ENCODE data around the gene RAPGEF5. TPM values are rescaled to one million over a fixed set of nuclear protein-coding genes. Genes with fewer than 3 reads are reported as not detected.

The RAPGEF5 gene
- total RNA-seq, 1 experiment from 2014 or later = 13.3 TPM

- H3K79me2 ChIP-seq (ENCODE audit: insufficient read depth, low read length) = peaks cover 17% of the 10 kb centered on the region; the same call in 1 of the 2 replicates
- H3K9me3 Mint-ChIP-seq = peaks cover 6 to 10% of the 10 kb centered on the region in 2 experiments; a peak in 4 of 5 replicates
- no peak overlapping the region for H3K4me3 Mint-ChIP-seq
- no peak overlapping the region for H3K18ac ChIP-seq (ENCODE audit: insufficient read length, low read depth, low read length)
- H2AK5ac ChIP-seq (ENCODE audit: insufficient read length, low read length) = no peak overlapping the region
- H2BK12ac ChIP-seq (ENCODE audit: insufficient read length, low read depth, low read length) = no peak overlapping the region
- no peak overlapping the region for H2BK15ac ChIP-seq (ENCODE audit: low read depth, low read length)
- no peaks in the 10 kb centered on the region for H3K23me2 ChIP-seq (ENCODE audit: insufficient read length, low read depth, low read length, poor library complexity, severe bottlenecking)
- H4K8ac ChIP-seq (replicated peaks; ENCODE audit: insufficient read length, low read depth, low read length) = no peak overlapping the region
- H4K91ac ChIP-seq (ENCODE audit: insufficient read length, low read depth, low read length) = no peak overlapping the region
- peaks cover 3% of the 10 kb centered on the region for H3K79me1 ChIP-seq (ENCODE audit: insufficient read depth, low read depth, low read length, poor library complexity, severe bottlenecking)
- DNase-seq = no peak
- H2BK20ac ChIP-seq (ENCODE audit: low read depth, low read length, poor library complexity, severe bottlenecking) = no peak overlapping the region
- no CpG with 5 or more reads among the region's 2 CpGs for WGBS (ENCODE audit: extremely low coverage, insufficient read length, low lambda C conversion rate)
- TF ChIP-seq, protein P1, sequence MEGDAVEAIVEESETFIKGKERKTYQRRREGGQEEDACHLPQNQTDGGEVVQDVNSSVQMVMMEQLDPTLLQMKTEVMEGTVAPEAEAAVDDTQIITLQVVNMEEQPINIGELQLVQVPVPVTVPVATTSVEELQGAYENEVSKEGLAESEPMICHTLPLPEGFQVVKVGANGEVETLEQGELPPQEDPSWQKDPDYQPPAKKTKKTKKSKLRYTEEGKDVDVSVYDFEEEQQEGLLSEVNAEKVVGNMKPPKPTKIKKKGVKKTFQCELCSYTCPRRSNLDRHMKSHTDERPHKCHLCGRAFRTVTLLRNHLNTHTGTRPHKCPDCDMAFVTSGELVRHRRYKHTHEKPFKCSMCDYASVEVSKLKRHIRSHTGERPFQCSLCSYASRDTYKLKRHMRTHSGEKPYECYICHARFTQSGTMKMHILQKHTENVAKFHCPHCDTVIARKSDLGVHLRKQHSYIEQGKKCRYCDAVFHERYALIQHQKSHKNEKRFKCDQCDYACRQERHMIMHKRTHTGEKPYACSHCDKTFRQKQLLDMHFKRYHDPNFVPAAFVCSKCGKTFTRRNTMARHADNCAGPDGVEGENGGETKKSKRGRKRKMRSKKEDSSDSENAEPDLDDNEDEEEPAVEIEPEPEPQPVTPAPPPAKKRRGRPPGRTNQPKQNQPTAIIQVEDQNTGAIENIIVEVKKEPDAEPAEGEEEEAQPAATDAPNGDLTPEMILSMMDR (conservative IDR thresholded peaks at IDR 0.05) = no peak
- H3K27ac Mint-ChIP-seq = peak overlapping the region in 2 of 3 experiments; percentile 18 to 46; a peak in 1 of 7 replicates
- H3K4me2 ChIP-seq (ENCODE audit: insufficient read depth, insufficient read length, low read length) = no peak overlapping the region
- no peak overlapping the region for H2BK120ac ChIP-seq (ENCODE audit: low read depth, low read length, poor library complexity, severe bottlenecking)
- no peak overlapping the region for H3K4ac ChIP-seq (ENCODE audit: low read depth, low read length)
- H3K27me3 Mint-ChIP-seq (ENCODE audit: low read depth) = no peaks in the 10 kb centered on the region
- no peak overlapping the region for H2AFZ ChIP-seq (ENCODE audit: low read length)
- H3K4me1 Mint-ChIP-seq = peaks cover 57 to 71% of the 10 kb centered on the region in 2 experiments
- peaks cover 14 to 28% (median 16%) of the 10 kb centered on the region in 3 experiments for H3K36me3 Mint-ChIP-seq (ENCODE audit: insufficient read depth in 1 of 3, low read depth in 3 of 3)
- no peaks in the 10 kb centered on the region for H3K27me3 ChIP-seq (ENCODE audit: insufficient read depth, low read length)
- H2BK5ac ChIP-seq (ENCODE audit: insufficient read length, low read length) = no peak overlapping the region
- no peak overlapping the region for H3K9ac ChIP-seq (ENCODE audit: extremely low read depth, insufficient read length, low read length)
- H3K23ac ChIP-seq (ENCODE audit: insufficient read length, low read depth, low read length) = no peak overlapping the region
- H3K9me3 ChIP-seq (ENCODE audit: control insufficient read depth, low read depth, low read length) = no peaks in the 10 kb centered on the region
- no peak overlapping the region for H3T11ph ChIP-seq (ENCODE audit: low read length)
- H4K20me1 ChIP-seq (ENCODE audit: control insufficient read depth, insufficient read depth, insufficient read length) = no peaks in the 10 kb centered on the region
- H3K14ac ChIP-seq (ENCODE audit: insufficient read depth, low read length) = no peak overlapping the region
- no peak overlapping the region for H3K27ac ChIP-seq (ENCODE audit: insufficient read length, low read depth, low read length)
- H3K56ac ChIP-seq (ENCODE audit: insufficient read length, low read depth, low read length) = no peak overlapping the region
- peaks cover 22% of the 10 kb centered on the region for H3K4me1 ChIP-seq (ENCODE audit: insufficient read depth, low read length)
- no peak overlapping the region for H4K5ac ChIP-seq (ENCODE audit: insufficient read length, low read depth, low read length)
Observed at GRCh38 chr7:22338411-22338810, 18.5 kb downstream of the RAPGEF5 start.

Data from H9 (cell line).